PC-3 (cell line): ENCODE results near the gene SPX. TPM values are rescaled to one million over a fixed set of nuclear protein-coding genes. Genes with fewer than 3 reads are reported as not detected.

Experiments
- ATAC-seq: fragments of 200-7000 bp; cut with Tn5 transposase; 2 replicates; pipeline ENCODE4 v1.9.1; 2020; ENCODE audit warnings: mild to moderate bottlenecking, moderate library complexity
- BruUV-seq: library from RNA; stranded (reverse); fragments of 400-500 nt; replicated peaks from 2 replicates; lab custom pipeline; 2021; lab: Mats Ljungman, UMichigan
- CTCF ChIA-PET: fragments of 300-600 bp; sonication (Branson Sonifier 250); formaldehyde crosslinking; loops from one replicate; lab custom pipeline; 2022; ENCODE audit warnings: antibody characterized with exemption; lab: Charles Lee
- POLR2A ChIA-PET: fragments of 300-600 bp; sonication (Branson Sonifier 250); formaldehyde crosslinking; loops from one replicate; lab custom pipeline; 2022; ENCODE audit warnings: antibody characterized with exemption; ENCODE audit not compliant: unreplicated experiment; lab: Charles Lee
- DNase-seq: peaks from one replicate; pipeline ENCODE4 v3.0.0-alpha.2; 2015
- H2AFZ ChIP-seq: fragments of 300-600 bp; sonication (generic); 2 replicates; pipeline ENCODE4 v1.6.0; 2016; ENCODE audit warnings: antibody characterized with exemption, low read length
- H3F3A ChIP-seq: fragments of 300-600 bp; sonication (generic); one replicate; pipeline ENCODE4 v1.6.0; 2017; ENCODE audit warnings: antibody characterized with exemption, low read length, control low read depth, mild to moderate bottlenecking; ENCODE audit not compliant: unreplicated experiment
- H3K27ac ChIP-seq: fragments of 300-600 bp; sonication (generic); 2 replicates; pipeline ENCODE4 v1.5.1; 2016; ENCODE audit warnings: mild to moderate bottlenecking, low read length
- H3K27me3 ChIP-seq: fragments of 300-600 bp; sonication (generic); 2 replicates; pipeline ENCODE4 v1.6.1; 2016; ENCODE audit warnings: low read length, mixed read lengths
- H3K36me3 ChIP-seq: fragments of 300-600 bp; sonication (generic); 2 replicates; pipeline ENCODE4 v1.6.1; 2016; ENCODE audit warnings: low read depth, mixed run types, low read length, mixed read lengths
- H3K4me1 ChIP-seq: fragments of 300-600 bp; sonication (generic); 2 replicates; pipeline ENCODE4 v1.5.1; 2016; ENCODE audit warnings: low read length; ENCODE audit not compliant: insufficient read depth
- H3K4me2 ChIP-seq: fragments of 300-600 bp; sonication (generic); 2 replicates; pipeline ENCODE4 v1.6.0; 2016; ENCODE audit warnings: low read length
- H3K4me3 ChIP-seq: fragments of 300-600 bp; sonication (generic); 2 replicates; pipeline ENCODE4 v1.5.1; 2016; ENCODE audit warnings: mild to moderate bottlenecking, low read length, mixed read lengths
- H3K79me2 ChIP-seq: fragments of 300-600 bp; sonication (generic); 2 replicates; pipeline ENCODE4 v1.6.1; 2017; ENCODE audit warnings: low read length, mixed read lengths
- H3K9ac ChIP-seq: fragments of 300-600 bp; sonication (generic); 2 replicates; pipeline ENCODE4 v1.6.0; 2016; ENCODE audit warnings: mild to moderate bottlenecking, low read length
- H3K9me2 ChIP-seq: fragments of 300-600 bp; sonication (generic); replicated peaks from 2 replicates; pipeline ENCODE4 v1.6.1; 2016; ENCODE audit warnings: mixed run types, low read length, mixed read lengths
- H3K9me3 ChIP-seq: fragments of 300-600 bp; sonication (generic); 2 replicates; pipeline ENCODE4 v1.6.1; 2016; ENCODE audit warnings: low read length, mixed read lengths
- H4K20me1 ChIP-seq: fragments of 300-600 bp; sonication (generic); 2 replicates; pipeline ENCODE4 v1.6.1; 2016; ENCODE audit warnings: low read length, mixed read lengths
- EZH2 ChIP-seq: fragments of 300-600 bp; sonication (generic); IDR thresholded peaks from one replicate; pipeline ENCODE4 v1.6.1; 2017; ENCODE audit warnings: antibody characterized with exemption, mild to moderate bottlenecking, low read length; ENCODE audit not compliant: unreplicated experiment
- EZH2phosphoT487 ChIP-seq: fragments of 300-600 bp; sonication (generic); IDR thresholded peaks from 2 replicates; pipeline ENCODE4 v1.6.1; 2018; ENCODE audit warnings: mild to moderate bottlenecking, antibody characterized with exemption, low read length, borderline replicate concordance
- intact Hi-C: fragments of 100-400 bp; cut with micrococcal nuclease; formaldehyde crosslinking; loops from 2 replicates; pipeline ENCODE4 v1.9.0; 2023
- total RNA-seq: library from RNA; depleted of rRNA; stranded (reverse); fragments of >200 nt; gene quantifications from 2 replicates; pipeline ENCODE4 v1.2.3, GENCODE V29; 2014
- TF ChIP-seq, protein P1 (sequence below): fragments of 300-600 bp; sonication (generic); conservative IDR thresholded peaks from 2 replicates; pipeline ENCODE4 v1.5.1; 2017; ENCODE audit warnings: antibody characterized with exemption, low read depth, mild to moderate bottlenecking, low read length

The SPX gene
- total RNA-seq, 1 experiment from 2014 or later: 0.87 TPM

- H3K9me2 ChIP-seq: no peaks in the 10 kb centered on the region
- TF ChIP-seq EZH2phosphoT487: no peak
- TF ChIP-seq, protein P1, sequence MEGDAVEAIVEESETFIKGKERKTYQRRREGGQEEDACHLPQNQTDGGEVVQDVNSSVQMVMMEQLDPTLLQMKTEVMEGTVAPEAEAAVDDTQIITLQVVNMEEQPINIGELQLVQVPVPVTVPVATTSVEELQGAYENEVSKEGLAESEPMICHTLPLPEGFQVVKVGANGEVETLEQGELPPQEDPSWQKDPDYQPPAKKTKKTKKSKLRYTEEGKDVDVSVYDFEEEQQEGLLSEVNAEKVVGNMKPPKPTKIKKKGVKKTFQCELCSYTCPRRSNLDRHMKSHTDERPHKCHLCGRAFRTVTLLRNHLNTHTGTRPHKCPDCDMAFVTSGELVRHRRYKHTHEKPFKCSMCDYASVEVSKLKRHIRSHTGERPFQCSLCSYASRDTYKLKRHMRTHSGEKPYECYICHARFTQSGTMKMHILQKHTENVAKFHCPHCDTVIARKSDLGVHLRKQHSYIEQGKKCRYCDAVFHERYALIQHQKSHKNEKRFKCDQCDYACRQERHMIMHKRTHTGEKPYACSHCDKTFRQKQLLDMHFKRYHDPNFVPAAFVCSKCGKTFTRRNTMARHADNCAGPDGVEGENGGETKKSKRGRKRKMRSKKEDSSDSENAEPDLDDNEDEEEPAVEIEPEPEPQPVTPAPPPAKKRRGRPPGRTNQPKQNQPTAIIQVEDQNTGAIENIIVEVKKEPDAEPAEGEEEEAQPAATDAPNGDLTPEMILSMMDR: no peak
- no peak for TF ChIP-seq EZH2
- H3K9me3 ChIP-seq: no peaks in the 10 kb centered on the region
- intact Hi-C loops: no loop called here
- H3K4me1 ChIP-seq: peaks cover 19% of the 10 kb centered on the region
- H2AFZ ChIP-seq: peak within 1 kb of the TSS; percentile 81
- POLR2A ChIA-PET: interaction anchor here (0.6 kb wide), 1 partner anchor 208 kb away, joined by 3 read pairs; no protein-coding TSS in a partner anchor
- H3K4me3 ChIP-seq: peak within 1 kb of the TSS; percentile 95
- no TSS peak for BruUV-seq
- peaks cover 26% of the 10 kb centered on the region for H4K20me1 ChIP-seq
- H3K36me3 ChIP-seq: peaks cover 6% of the 10 kb centered on the region; the same call in 1 of the 2 replicates
- peak within 1 kb of the TSS; percentile 97 for H3K9ac ChIP-seq
- no peaks in the 10 kb centered on the region for H3K27me3 ChIP-seq
- CTCF ChIA-PET: interaction anchor here (0.5 to 0.6 kb wide), 2 partner anchors 154 to 622 kb away, joined by 3 to 4 read pairs; no protein-coding TSS in a partner anchor
- peak within 1 kb of the TSS; percentile 97 for H3K4me2 ChIP-seq
- H3F3A ChIP-seq: no peaks in the 10 kb centered on the region
- DNase-seq: peak; percentile 95
- ATAC-seq: peak; percentile 92
- H3K79me2 ChIP-seq: peaks cover 67% of the 10 kb centered on the region
- peak within 1 kb of the TSS; percentile 37 for H3K27ac ChIP-seq
Measured at GRCh38 chr12:21501258-21502163, 24.6 kb upstream of the SPX start, which contains the start of the genes GOLT1B and RECQL. GOLT1B (plus strand) TSS chr12:21501789; CDS start chr12:21501924, 135 bp downstream. RECQL (minus strand) TSS chr12:21501635; CDS start chr12:21499570, 2,065 bp downstream.

DNA sequence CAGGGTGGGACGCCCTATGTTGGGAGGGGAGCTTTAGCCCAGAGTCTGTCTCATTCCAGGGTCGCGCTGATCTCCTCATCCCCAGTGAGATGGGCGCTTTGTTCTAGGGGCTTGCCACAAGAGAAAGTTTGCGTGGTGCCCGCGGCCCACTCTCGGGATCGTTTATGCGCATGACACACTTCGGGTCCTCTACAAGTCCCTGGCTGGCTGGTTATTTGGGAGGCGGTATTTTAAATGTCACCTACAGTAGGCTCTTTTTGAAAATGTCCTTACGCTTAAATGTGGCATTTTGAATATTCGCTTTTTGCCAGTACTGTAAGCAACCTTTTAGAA lies 24.0 kb upstream of the SPX start:
- Histone ChIP-seq H3K27ac (peak overlapping the region; percentile 37; the same call in 1 of the 2 replicates), H3K4me3 (peak overlapping the region; percentile 95), H4K20me1 (peaks cover 26% of the 10 kb centered on the region), H3K79me2 (peaks cover 68% of the 10 kb centered on the region), H2AFZ (peak overlapping the region; percentile 81), H3K9me3 (no peaks in the 10 kb centered on the region), H3F3A (no peaks in the 10 kb centered on the region), H3K9me2 (no peaks in the 10 kb centered on the region), H3K27me3 (no peaks in the 10 kb centered on the region), H3K36me3 (peaks cover 4% of the 10 kb centered on the region; the same call in 1 of the 2 replicates), H3K4me2 (peak overlapping the region; percentile 97), H3K9ac (peak overlapping the region; percentile 97), H3K4me1 (peaks cover 19% of the 10 kb centered on the region)
- DNase-seq: peak; percentile 5
- no TSS peak for BruUV-seq
- CTCF ChIA-PET: interaction anchor here (0.6 kb wide), 1 partner anchor 153 kb away, joined by 3 read pairs; no protein-coding TSS in a partner anchor
- TF ChIP-seq EZH2 (no peak), EZH2phosphoT487 (no peak)
- TF ChIP-seq, protein P1: no peak
- intact Hi-C loops: no loop called here
- POLR2A ChIA-PET: no interaction called here
- peak; percentile 37 for ATAC-seq
